ENCODE measurements around the gene RNASEH2B.

Gene RNASEH2B

GRCh38 chr13:50909605-50910484 is at the start of gene RNASEH2B:
RNASEH2B (plus strand) TSS chr13:50909791; CDS start chr13:50910077, 286 bp downstream.
- peak; percentile 62 for DNase-seq

- DNase-seq: no peak
Measured at GRCh38 chr13:50864492-50864891, 45.1 kb upstream of the RNASEH2B start.

GRCh38 chr13:50866817-50867636 is 42.6 kb upstream of the RNASEH2B start:
- DNase-seq: no peak

- DNase-seq: no peak
Measured at GRCh38 chr13:50867637-50867945, 42.0 kb upstream of the RNASEH2B start.

GRCh38 chr13:50871405-50871804 is 38.2 kb upstream of the RNASEH2B start:
- DNase-seq: no peak

- no peak for DNase-seq
Measured at GRCh38 chr13:50873467-50873866, 36.1 kb upstream of the RNASEH2B start.

- no peak for DNase-seq
Measured at GRCh38 chr13:50873991-50874390, 35.6 kb upstream of the RNASEH2B start.

- no peak for DNase-seq
Measured at GRCh38 chr13:50882816-50883435, 26.7 kb upstream of the RNASEH2B start.

GRCh38 chr13:50883728-50884127 is 25.9 kb upstream of the RNASEH2B start:
- DNase-seq: no peak

- DNase-seq: no peak
Measured at GRCh38 chr13:50884265-50884664, 25.3 kb upstream of the RNASEH2B start.

GRCh38 chr13:50887151-50887550 is 22.4 kb upstream of the RNASEH2B start:
- no peak for DNase-seq

- no peak for DNase-seq
Measured at GRCh38 chr13:50888362-50888761, 21.2 kb upstream of the RNASEH2B start.

GRCh38 chr13:50889317-50889716 is 20.3 kb upstream of the RNASEH2B start:
- no peak for DNase-seq

- no peak for DNase-seq
Measured at GRCh38 chr13:50891206-50891605, 18.4 kb upstream of the RNASEH2B start.

GRCh38 chr13:50892210-50892944 is 17.2 kb upstream of the RNASEH2B start:
- no peak for DNase-seq

GRCh38 chr13:50893211-50893852 is 16.3 kb upstream of the RNASEH2B start:
- DNase-seq: no peak

GRCh38 chr13:50894012-50894411 is 15.6 kb upstream of the RNASEH2B start:
- DNase-seq: no peak

- DNase-seq: no peak
Measured at GRCh38 chr13:50894504-50894903, 15.1 kb upstream of the RNASEH2B start.

GRCh38 chr13:50898338-50898737 is 11.3 kb upstream of the RNASEH2B start:
- no peak for DNase-seq

GRCh38 chr13:50901701-50902100 is 7.9 kb upstream of the RNASEH2B start:
- DNase-seq: no peak

- DNase-seq: no peak
Measured at GRCh38 chr13:50905256-50905655, 4.3 kb upstream of the RNASEH2B start.

GRCh38 chr13:50907781-50908180 is 1.8 kb upstream of the RNASEH2B start:
- DNase-seq: no peak
